Activated CD4-positive, alpha-beta T cell treated with anti-CD3 and anti-CD28 coated beads, Interleukin-2, amount 10 ng/mL, durations not matched to agents 7 days and 5 days (primary cell): ENCODE measurements around the gene GRAMD4. TPM values are rescaled to one million over a fixed set of nuclear protein-coding genes. Genes with fewer than 3 reads are reported as not detected.

Experiments used
- CTCF ChIA-PET: fragments of 350-600 bp; sonication (Branson Sonifier 250); formaldehyde crosslinking; loops from one replicate; lab custom pipeline; 2021; ENCODE audit warnings: antibody characterized with exemption; lab: Charles Lee
- POLR2A ChIA-PET: fragments of 350-600 bp; sonication (Branson Sonifier 250); formaldehyde crosslinking; loops from one replicate; lab custom pipeline; 2021; ENCODE audit warnings: antibody characterized with exemption; lab: Charles Lee
- DNase-seq: peaks from one replicate; pipeline ENCODE4 v3.0.0-alpha.2; 2020
- H3K27ac Mint-ChIP-seq: one replicate; pipeline ENCODE4 v1.8.0; 2021; ENCODE audit warnings: mild to moderate bottlenecking, moderate library complexity, mixed read lengths
- H3K27me3 Mint-ChIP-seq: one replicate; pipeline ENCODE4 v1.8.0; 2021; ENCODE audit warnings: mixed read lengths
- H3K36me3 Mint-ChIP-seq: one replicate; pipeline ENCODE4 v1.8.0; 2021; ENCODE audit warnings: low read depth, mixed read lengths
- H3K4me1 Mint-ChIP-seq: one replicate; pipeline ENCODE4 v1.8.0; 2021; ENCODE audit warnings: mixed read lengths
- H3K4me3 Mint-ChIP-seq: one replicate; pipeline ENCODE4 v1.8.0; 2021; ENCODE audit warnings: mild to moderate bottlenecking, moderate library complexity, mixed read lengths
- H3K9me3 Mint-ChIP-seq: one replicate; pipeline ENCODE4 v1.8.0; 2021; ENCODE audit warnings: mixed read lengths
- total RNA-seq, 2 experiments: library from RNA; stranded (reverse); gene quantifications; one replicate each; pipeline ENCODE4 v1.2.3, GENCODE V29; 2021

GRAMD4 gene
- total RNA-seq, 2 experiments from 2014 or later, result 40.8 to 43.2 TPM

GRCh38 chr22:46609724-46610201, 10.4 kb upstream of the GRAMD4 start:
- no peak overlapping the region for H3K27ac Mint-ChIP-seq
- H3K9me3 Mint-ChIP-seq, result peaks cover 3% of the 10 kb centered on the region
- ChIA-PET POLR2A (no interaction called here), CTCF (interaction anchor here (1.7 kb wide), 1 partner anchor 19 kb away, joined by 3 read pairs; no protein-coding TSS in a partner anchor)
- H3K4me3 Mint-ChIP-seq, result no peak overlapping the region
- H3K27me3 Mint-ChIP-seq, result no peaks in the 10 kb centered on the region
- no peak for DNase-seq
- no peaks in the 10 kb centered on the region for H3K36me3 Mint-ChIP-seq
- peaks cover 46% of the 10 kb centered on the region for H3K4me1 Mint-ChIP-seq

GRCh38 chr22:46610356-46610755, 9.8 kb upstream of the GRAMD4 start:
- Mint-ChIP-seq H3K36me3 (no peaks in the 10 kb centered on the region), H3K27me3 (no peaks in the 10 kb centered on the region), H3K4me1 (peaks cover 47% of the 10 kb centered on the region), H3K4me3 (no peak overlapping the region), H3K27ac (no peak overlapping the region), H3K9me3 (no peaks in the 10 kb centered on the region)
- ChIA-PET CTCF (interaction anchor here (1.7 kb wide), 1 partner anchor 19 kb away, joined by 3 read pairs; no protein-coding TSS in a partner anchor), POLR2A (no interaction called here)
- no peak for DNase-seq

GRCh38 chr22:46611189-46611588, 9.0 kb upstream of the GRAMD4 start:
- peaks cover 46% of the 10 kb centered on the region for H3K4me1 Mint-ChIP-seq
- H3K4me3 Mint-ChIP-seq, result no peak overlapping the region
- POLR2A ChIA-PET, result interaction anchor here (0.6 kb wide), 1 partner anchor 529 kb away, joined by 3 read pairs; no protein-coding TSS in a partner anchor
- no peaks in the 10 kb centered on the region for H3K9me3 Mint-ChIP-seq
- no peak for DNase-seq
- H3K27ac Mint-ChIP-seq, result no peak overlapping the region
- H3K36me3 Mint-ChIP-seq, result no peaks in the 10 kb centered on the region
- H3K27me3 Mint-ChIP-seq, result no peaks in the 10 kb centered on the region
- CTCF ChIA-PET, result interaction anchor here (1.7 kb wide), 2 partner anchors 20 to 22 kb away, joined by 3 read pairs; no protein-coding TSS in a partner anchor

- Mint-ChIP-seq H3K36me3 (no peaks in the 10 kb centered on the region), H3K9me3 (no peaks in the 10 kb centered on the region), H3K4me1 (peaks cover 46% of the 10 kb centered on the region), H3K27ac (peak overlapping the region; percentile 94), H3K27me3 (no peaks in the 10 kb centered on the region), H3K4me3 (peak overlapping the region; percentile 81)
- ChIA-PET POLR2A (interaction anchor here (0.6 kb wide), 1 partner anchor 20 kb away, joined by 3 read pairs; no protein-coding TSS in a partner anchor), CTCF (interaction anchor here (1.6 to 2.3 kb wide), 3 partner anchors 13 to 49 kb away, joined by 3 to 6 read pairs (median 4); no protein-coding TSS in a partner anchor)
- DNase-seq, result no peak
Observed at GRCh38 chr22:46612341-46612903, 7.8 kb upstream of the GRAMD4 start.

GRCh38 chr22:46612904-46613605, 7.1 kb upstream of the GRAMD4 start:
- Mint-ChIP-seq H3K4me3 (peak overlapping the region; percentile 81), H3K36me3 (no peaks in the 10 kb centered on the region), H3K27ac (peak overlapping the region; percentile 94), H3K9me3 (no peaks in the 10 kb centered on the region), H3K27me3 (no peaks in the 10 kb centered on the region), H3K4me1 (peaks cover 46% of the 10 kb centered on the region)
- CTCF ChIA-PET, result interaction anchor here (1.5 to 2.3 kb wide), 3 partner anchors 11 to 50 kb away, joined by 3 to 6 read pairs (median 4); no protein-coding TSS in a partner anchor
- POLR2A ChIA-PET, result interaction anchor here (0.6 to 1.0 kb wide), 2 partner anchors 21 to 150 kb away, joined by 3 to 5 read pairs; partner anchors contain the start of gene TBC1D22A
- DNase-seq, result peak; percentile 59

GRCh38 chr22:46613606-46614021, 6.6 kb upstream of the GRAMD4 start:
- DNase-seq, result no peak
- H3K4me1 Mint-ChIP-seq, result peaks cover 46% of the 10 kb centered on the region
- peak overlapping the region; percentile 81 for H3K4me3 Mint-ChIP-seq
- H3K36me3 Mint-ChIP-seq, result no peaks in the 10 kb centered on the region
- H3K27me3 Mint-ChIP-seq, result no peaks in the 10 kb centered on the region
- no peaks in the 10 kb centered on the region for H3K9me3 Mint-ChIP-seq
- POLR2A ChIA-PET, result interaction anchor here (1.0 kb wide), 1 partner anchor 149 kb away, joined by 5 read pairs; the partner anchor contains the start of gene TBC1D22A
- H3K27ac Mint-ChIP-seq, result peak overlapping the region; percentile 94
- CTCF ChIA-PET, result interaction anchor here (1.5 to 2.3 kb wide), 3 partner anchors 11 to 50 kb away, joined by 3 to 6 read pairs (median 4); no protein-coding TSS in a partner anchor

GRCh38 chr22:46614025-46614931, 5.9 kb upstream of the GRAMD4 start:
- DNase-seq, result peak; percentile 89
- ChIA-PET POLR2A (interaction anchor here (1.0 kb wide), 1 partner anchor 148 kb away, joined by 5 read pairs; the partner anchor contains the start of gene TBC1D22A), CTCF (interaction anchor here (1.0 to 2.3 kb wide), 3 partner anchors 10 to 56 kb away, joined by 3 to 6 read pairs (median 3); no protein-coding TSS in a partner anchor)
- Mint-ChIP-seq H3K36me3 (no peaks in the 10 kb centered on the region), H3K4me3 (peak overlapping the region; percentile 81), H3K27ac (peak overlapping the region; percentile 94), H3K9me3 (no peaks in the 10 kb centered on the region), H3K27me3 (no peaks in the 10 kb centered on the region), H3K4me1 (peaks cover 47% of the 10 kb centered on the region)

- ChIA-PET POLR2A (no interaction called here), CTCF (interaction anchor here (0.6 kb wide), 1 partner anchor 565 kb away, joined by 3 read pairs; no protein-coding TSS in a partner anchor)
Observed at GRCh38 chr22:46617207-46617985, 2.8 kb upstream of the GRAMD4 start.

GRCh38 chr22:46617986-46618647, 2.1 kb upstream of the GRAMD4 start:
- Mint-ChIP-seq H3K27ac (no peak overlapping the region), H3K4me1 (peaks cover 26% of the 10 kb centered on the region), H3K4me3 (no peak overlapping the region), H3K36me3 (no peaks in the 10 kb centered on the region), H3K9me3 (no peaks in the 10 kb centered on the region), H3K27me3 (no peaks in the 10 kb centered on the region)
- CTCF ChIA-PET, result interaction anchor here (0.6 kb wide), 1 partner anchor 566 kb away, joined by 3 read pairs; no protein-coding TSS in a partner anchor
- POLR2A ChIA-PET, result no interaction called here
- no peak for DNase-seq

More at GRCh38 chr22:46617207-46617985, 2.8 kb upstream of the GRAMD4 start:
- DNase-seq, result no peak
- no peaks in the 10 kb centered on the region for H3K27me3 Mint-ChIP-seq
- H3K4me3 Mint-ChIP-seq, result no peak overlapping the region
- H3K9me3 Mint-ChIP-seq, result no peaks in the 10 kb centered on the region
- H3K27ac Mint-ChIP-seq, result no peak overlapping the region
- H3K36me3 Mint-ChIP-seq, result no peaks in the 10 kb centered on the region
- peaks cover 33% of the 10 kb centered on the region for H3K4me1 Mint-ChIP-seq

GRCh38 chr22:46618667-46619066, 1.5 kb upstream of the GRAMD4 start:
- H3K36me3 Mint-ChIP-seq, result no peaks in the 10 kb centered on the region
- peaks cover 20% of the 10 kb centered on the region for H3K4me1 Mint-ChIP-seq
- no peak overlapping the region for H3K27ac Mint-ChIP-seq
- CTCF ChIA-PET, result no interaction called here
- no peak overlapping the region for H3K4me3 Mint-ChIP-seq
- no peak for DNase-seq
- H3K9me3 Mint-ChIP-seq, result no peaks in the 10 kb centered on the region
- POLR2A ChIA-PET, result no interaction called here
- no peaks in the 10 kb centered on the region for H3K27me3 Mint-ChIP-seq
